AG10803 (cell line): ENCODE measurements around the gene ZC3H7B.

ENCODE experiments used
- DNase-seq: peaks from one replicate; pipeline ENCODE4 v3.0.0; 2010; ENCODE audit warnings: low read depth
- H3K4me3 ChIP-seq: 2 replicates; pipeline ENCODE4 v1.5.1; 2011; ENCODE audit warnings: mild to moderate bottlenecking, low read length, control low read depth
- TF ChIP-seq, protein P1 (sequence below): conservative IDR thresholded peaks from 2 replicates; pipeline ENCODE4 v1.5.1; 2011; ENCODE audit warnings: mild to moderate bottlenecking, low read length, control low read depth, inconsistent platforms

The ZC3H7B gene

DNA sequence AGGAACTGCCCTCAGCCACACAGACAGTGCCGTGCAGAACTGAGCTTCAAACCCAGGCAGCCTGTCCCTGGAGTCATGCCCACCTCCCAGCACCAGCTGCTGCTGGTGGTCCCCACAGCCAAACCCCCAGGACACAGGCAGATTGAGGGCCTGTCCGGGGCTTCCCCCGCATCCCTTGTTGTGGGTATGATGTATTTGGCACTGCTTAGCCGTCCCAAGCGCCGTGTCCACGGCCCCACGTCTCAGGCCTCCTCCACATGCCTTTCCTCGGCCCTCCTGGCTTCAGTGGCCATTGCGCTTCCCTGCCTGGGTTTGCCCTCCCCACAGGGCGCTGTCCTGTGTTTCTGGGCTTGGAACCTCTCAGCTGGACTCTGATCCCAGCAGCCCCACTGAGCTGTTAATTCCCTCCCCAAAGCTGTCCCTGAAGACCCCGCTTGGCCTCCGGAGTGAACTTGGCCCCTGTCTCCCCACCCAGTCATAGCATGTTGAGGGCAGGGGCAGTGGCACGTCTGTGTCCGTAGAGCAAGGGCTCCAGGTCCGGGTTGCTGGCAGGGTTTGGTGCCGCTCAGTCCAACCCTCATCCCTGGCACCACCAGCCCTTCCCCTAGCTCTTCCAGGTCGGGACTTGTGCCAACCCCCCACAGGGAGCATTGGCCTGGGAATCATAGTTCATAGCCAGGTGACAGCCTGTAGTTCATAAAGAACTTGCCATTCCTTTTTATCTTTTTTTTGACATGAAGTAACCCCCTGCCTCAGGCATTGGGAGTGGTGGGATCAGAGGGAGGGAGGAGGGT is 45.9 kb downstream of the ZC3H7B start:
- DNase-seq, result no peak
- TF ChIP-seq, protein P1, sequence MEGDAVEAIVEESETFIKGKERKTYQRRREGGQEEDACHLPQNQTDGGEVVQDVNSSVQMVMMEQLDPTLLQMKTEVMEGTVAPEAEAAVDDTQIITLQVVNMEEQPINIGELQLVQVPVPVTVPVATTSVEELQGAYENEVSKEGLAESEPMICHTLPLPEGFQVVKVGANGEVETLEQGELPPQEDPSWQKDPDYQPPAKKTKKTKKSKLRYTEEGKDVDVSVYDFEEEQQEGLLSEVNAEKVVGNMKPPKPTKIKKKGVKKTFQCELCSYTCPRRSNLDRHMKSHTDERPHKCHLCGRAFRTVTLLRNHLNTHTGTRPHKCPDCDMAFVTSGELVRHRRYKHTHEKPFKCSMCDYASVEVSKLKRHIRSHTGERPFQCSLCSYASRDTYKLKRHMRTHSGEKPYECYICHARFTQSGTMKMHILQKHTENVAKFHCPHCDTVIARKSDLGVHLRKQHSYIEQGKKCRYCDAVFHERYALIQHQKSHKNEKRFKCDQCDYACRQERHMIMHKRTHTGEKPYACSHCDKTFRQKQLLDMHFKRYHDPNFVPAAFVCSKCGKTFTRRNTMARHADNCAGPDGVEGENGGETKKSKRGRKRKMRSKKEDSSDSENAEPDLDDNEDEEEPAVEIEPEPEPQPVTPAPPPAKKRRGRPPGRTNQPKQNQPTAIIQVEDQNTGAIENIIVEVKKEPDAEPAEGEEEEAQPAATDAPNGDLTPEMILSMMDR, result no peak
- H3K4me3 ChIP-seq, result no peak overlapping the region

DNA sequence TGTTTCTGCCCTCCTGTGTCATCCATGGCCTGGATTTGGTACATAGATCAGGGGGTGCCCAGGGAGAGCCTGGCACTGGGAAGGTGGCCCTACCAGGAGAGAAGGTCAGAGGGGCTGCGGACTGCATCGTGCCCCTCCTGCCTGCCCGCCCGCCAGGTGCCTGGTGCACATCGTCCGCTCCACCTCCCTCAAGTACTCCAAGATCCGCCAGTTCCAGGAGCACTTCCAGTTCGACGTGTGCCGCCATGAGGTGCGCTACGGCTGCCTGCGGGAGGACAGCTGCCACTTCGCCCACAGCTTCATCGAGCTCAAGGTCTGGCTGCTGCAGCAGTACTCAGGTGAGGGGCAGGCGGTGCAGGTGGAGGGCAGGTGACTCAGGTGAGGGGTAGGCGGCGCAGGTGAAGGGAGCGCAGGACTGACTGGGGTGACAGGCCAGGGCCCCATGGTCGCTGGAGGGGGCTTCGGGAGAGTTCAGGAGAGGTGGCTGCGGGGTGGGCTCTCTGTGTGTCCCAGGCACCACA is 47.7 kb downstream of the ZC3H7B start:
- no peak for DNase-seq
- TF ChIP-seq, protein P1, result no peak
- H3K4me3 ChIP-seq, result no peak overlapping the region

DNA sequence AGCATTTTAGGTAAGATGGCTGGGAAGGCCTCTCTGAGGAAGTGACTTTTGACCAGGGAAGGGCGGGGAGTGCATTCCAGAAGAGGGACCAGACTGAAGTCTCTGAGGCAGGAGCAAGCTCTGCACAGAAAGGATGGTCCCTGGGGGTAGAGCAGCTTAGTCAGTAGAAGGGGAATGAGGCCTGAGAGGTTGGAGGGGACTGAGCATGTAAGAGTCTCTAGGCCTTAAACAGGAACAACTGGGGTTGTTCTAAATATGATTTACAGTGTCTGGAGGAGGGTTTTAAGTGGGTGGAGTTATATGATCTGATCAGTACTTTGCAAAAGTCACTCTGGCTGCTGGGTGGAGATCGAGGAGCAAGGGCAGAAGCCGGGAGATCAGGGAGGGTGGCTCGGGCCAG is 48.8 kb downstream of the ZC3H7B start:
- DNase-seq, result peak; percentile 3
- TF ChIP-seq, protein P1, result no peak
- H3K4me3 ChIP-seq, result no peak overlapping the region

GRCh38 chr22:41351011-41351410 is 49.7 kb downstream of the ZC3H7B start:
- no peak overlapping the region for H3K4me3 ChIP-seq
- DNase-seq, result no peak
- TF ChIP-seq, protein P1, result no peak

DNA sequence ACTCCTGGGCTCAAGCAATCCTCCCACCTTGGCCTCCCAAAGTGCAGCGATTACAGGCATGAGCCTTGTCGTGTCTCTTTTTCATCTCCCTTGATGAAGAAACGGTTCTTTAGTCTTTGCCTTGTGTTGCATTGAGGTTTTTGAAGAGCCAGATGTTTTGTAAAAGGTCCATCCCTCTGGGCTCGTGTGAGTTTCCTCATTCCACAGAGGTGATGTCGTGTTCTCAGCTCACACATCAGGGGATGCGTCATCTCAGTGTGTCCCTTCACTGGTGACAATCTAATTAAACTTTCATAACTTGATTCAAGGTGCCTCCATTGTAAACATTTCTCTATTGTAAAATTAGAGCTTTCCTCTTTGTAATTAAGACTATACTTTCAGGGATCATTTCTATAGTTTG is 50.7 kb downstream of the ZC3H7B start:
- TF ChIP-seq, protein P1, result no peak
- no peak overlapping the region for H3K4me3 ChIP-seq
- peak; percentile 82 for DNase-seq

GRCh38 chr22:41353862-41354575 is 52.7 kb downstream of the ZC3H7B start:
- no peak for DNase-seq
- TF ChIP-seq, protein P1, result no peak
- H3K4me3 ChIP-seq, result no peak overlapping the region
